ENCODE results near the gene RPL31.

DNA sequence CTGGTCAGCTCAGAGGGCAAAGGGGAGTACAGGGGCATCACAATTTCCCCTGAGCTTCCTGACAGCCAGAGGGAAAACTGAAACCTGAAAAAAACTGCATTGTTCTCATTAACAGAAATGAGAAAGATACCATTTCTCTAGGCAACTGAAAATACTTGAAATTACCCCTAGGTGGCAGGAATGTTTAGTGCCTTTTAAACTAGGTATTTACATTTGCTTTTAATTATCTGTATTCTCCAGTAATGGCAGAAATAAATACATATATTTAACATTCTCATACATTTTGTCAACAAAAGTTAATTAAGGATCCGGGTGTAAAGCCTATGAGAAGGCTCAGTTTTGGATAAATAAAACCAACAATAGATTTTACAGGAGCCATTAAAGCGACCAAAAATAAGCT is 34.5 kb downstream of the RPL31 start:
- TF ChIP-seq CTCF (IDR thresholded peaks at IDR 0.05; ENCODE audit: insufficient read depth, low read length, poor library complexity, severe bottlenecking) = peak; percentile 43
- TF ChIP-seq EZH2phosphoT487 (conservative IDR thresholded peaks at IDR 0.05; ENCODE audit: low read length) = no peak

Data from SU-DHL-6 (cell line).